Stimulated activated CD4-positive, alpha-beta T cell treated with anti-CD3 and anti-CD28 coated beads, Interleukin-12 subunit alpha, Interleukin-12 subunit beta, amount 100 ng/mL, for 24 hours (primary cell): ENCODE data around the gene GAL3ST1.
A peak's percentile ranks its signal among the peaks of the same experiment; 100 is the strongest.
"Not testable (repeated sequence)": the region's sequence is repeated elsewhere in the genome, so short reads cannot be mapped to it uniquely, and the experiment has no call there.

Experiments used
- DNase-seq, 2 experiments: peaks; one replicate each; pipeline ENCODE4 v3.0.0-alpha.2; 2020; ENCODE audit warnings: low read depth in 2 of 2

GAL3ST1 gene, protein sequence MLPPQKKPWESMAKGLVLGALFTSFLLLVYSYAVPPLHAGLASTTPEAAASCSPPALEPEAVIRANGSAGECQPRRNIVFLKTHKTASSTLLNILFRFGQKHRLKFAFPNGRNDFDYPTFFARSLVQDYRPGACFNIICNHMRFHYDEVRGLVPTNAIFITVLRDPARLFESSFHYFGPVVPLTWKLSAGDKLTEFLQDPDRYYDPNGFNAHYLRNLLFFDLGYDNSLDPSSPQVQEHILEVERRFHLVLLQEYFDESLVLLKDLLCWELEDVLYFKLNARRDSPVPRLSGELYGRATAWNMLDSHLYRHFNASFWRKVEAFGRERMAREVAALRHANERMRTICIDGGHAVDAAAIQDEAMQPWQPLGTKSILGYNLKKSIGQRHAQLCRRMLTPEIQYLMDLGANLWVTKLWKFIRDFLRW

DNA sequence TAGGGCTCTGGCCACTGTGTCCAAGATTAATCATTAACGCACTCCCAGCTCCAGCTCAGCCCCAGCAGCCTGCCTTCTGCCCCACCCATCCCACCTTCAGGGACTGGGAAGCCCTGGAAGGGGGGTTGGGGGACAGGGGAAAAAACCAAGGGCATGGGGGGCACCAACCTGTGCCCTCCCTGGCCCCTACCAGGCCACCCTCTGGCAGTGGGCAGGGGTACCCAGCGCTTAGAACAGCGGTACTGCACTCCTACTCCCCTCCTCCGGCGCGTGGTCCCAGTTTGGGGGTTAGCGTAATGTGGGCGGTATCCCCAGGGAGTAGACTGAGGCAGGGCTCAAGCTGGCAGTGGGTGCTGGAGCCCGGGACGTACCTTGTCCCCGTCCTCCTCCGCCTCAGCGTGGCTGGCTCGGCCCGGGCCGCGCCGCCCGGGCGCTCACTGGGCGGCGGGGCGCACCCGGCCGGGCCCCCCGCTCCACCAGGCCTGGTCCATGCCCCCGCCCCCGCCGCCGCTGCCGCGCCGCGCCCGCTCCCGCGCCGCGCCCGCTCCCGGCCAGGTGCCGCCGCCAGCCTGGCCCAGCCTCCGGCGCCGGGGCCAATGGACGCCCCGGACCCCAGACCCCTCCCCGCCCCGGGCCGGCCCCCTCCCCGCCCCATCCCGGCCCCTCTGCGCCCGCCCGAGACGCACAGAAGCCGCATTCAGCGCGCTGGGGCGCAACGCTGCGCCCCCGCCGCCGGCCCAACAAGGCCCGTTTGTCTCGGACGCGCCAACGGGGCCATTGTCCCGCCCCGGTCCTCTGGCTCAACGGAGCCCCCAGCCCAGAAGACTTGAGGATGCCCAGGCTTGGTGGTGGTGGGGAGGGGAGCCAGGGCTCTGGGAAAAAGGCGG, at the start of gene GAL3ST1:
TSS of gene GAL3ST1 (minus strand) at position 571 of the 887 bp plus-strand sequence. CDS start 17,273 bp downstream, outside the sequence.
- DNase-seq = no peak

DNA sequence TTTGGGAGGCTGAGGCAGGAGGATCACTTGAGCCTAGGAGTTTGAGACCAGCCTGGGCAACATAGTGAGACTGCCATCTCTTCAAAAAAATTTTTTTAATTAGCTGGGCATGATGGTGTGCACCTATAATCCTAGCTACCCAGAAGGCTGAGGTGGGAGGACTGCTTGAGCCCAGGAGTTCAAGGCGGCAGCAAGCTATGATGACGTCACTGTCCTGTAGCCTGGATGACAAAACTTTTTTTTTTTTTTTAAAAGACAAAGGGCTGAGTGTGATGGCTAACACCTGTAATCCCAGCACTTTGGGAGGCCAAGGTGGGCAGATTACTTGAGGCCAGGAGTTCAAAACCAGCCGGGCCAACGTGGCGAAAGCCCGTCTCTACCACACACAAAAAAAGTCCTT, 45.4 kb upstream of the GAL3ST1 start:
- not testable (repeated sequence) for DNase-seq

DNA sequence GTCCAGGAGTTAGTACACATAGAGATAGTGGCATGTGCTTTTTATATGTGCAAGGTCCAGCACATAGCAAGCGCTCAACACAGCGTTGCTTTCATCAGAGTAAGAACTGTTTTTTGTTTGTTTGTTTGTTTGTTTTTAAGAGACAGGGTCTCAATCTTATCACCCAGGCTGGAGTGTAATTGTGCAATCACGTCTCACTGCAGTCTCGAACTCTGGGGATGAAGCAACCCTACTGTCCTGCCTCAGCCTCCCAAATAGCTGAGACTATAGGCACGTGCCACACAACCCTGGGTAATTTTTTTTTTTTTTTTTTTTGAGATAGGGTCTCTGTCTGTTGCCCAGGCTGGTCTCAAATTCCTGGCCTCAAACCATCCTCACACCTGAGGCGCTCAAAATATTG, 43.4 kb upstream of the GAL3ST1 start:
- no peak for DNase-seq

DNA sequence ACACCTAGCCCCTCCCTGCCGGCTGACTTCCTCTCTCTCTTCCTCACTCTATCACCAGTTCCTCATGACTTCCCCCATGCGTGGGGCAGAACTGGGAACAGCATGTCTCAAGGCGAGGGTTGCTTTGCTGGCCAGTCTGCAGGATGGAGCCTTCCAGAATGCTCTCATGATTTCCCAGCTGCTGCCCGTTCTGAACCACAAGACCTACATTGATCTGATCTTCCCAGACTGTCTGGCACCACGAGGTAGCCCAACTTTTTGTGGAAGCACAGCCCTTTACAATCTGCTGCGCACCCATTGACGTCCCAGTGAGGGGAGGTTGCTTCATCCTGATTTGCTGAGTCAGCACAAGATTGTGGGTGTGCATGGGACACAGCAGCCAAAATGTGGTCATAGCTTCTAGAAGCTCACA, 41.1 kb upstream of the GAL3ST1 start:
- no peak for DNase-seq

DNA sequence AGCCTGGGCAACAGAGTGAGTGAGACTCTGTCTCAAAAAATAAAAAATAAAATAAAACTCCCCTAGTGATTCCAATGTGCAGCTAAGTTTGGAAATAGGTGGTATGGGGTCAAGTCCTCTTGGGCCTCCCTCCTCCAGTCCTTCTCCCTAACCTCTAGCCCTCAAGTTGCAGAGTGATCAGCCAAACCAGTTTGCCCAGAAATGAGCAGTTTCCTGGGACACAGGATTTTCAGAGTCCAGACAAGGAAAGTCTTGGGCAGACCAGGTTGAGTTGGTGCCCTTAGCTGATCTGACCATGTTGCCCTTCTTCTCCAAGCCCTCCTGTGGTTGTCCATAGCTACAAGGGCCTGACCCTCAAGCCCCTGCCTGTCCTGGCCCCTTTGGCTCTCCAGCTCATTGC, 40.4 kb upstream of the GAL3ST1 start:
- no peak for DNase-seq

DNA sequence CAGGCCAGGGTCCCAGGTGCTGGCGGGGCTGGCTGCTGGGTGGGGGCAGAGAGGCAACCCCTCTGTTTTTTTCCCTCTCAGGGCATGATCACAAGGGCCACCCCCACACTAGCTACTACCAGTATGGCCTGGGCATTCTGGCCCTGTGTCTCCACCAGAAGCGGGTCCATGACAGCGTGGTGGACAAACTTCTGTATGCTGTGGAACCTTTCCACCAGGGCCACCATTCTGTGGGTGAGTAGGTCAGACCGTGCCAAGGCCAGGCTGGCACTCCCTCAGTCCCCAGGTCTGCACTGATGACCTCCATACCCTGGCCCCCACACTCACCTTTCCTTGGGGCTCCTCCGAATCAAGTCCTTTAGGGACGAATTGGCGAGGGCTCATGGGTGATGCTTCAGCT, 39.8 kb upstream of the GAL3ST1 start:
- no peak for DNase-seq

DNA sequence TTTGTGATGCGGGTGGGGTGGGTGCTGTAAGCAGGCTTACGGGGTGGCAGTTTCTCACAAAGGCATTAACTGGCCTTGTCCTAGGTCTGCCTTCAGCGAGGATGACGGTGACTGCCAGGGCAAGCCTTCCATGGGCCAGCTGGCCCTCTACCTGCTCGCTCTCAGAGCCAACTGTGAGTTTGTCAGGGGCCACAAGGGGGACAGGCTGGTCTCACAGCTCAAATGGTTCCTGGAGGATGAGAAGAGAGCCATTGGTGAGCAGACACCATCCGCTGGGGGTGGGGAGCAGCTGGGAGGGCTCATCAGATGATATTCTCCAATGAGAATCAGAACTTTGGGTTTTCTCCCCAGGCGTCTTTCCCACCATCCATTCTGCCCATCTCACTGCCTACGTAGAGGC, 38.3 kb upstream of the GAL3ST1 start:
- no peak for DNase-seq

DNA sequence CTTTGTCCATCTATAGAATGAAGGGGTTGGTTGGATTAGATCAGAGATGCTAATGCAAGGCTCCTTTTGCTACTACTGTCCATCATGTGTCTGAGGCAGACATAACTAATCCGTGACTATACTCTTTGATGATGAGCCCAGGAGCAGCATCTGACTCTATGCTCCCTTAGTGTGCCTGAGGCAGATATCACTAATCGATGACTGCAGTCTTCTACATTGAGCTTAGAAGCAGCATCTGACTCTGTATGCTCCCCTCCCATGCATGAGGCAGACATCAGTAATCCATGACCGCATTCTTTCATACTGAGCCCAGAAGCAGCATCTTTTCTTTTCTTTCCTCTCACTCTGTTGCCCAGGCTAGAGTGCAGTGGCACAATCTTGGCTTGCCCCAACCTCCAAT, 36.7 kb upstream of the GAL3ST1 start:
- no peak for DNase-seq

DNA sequence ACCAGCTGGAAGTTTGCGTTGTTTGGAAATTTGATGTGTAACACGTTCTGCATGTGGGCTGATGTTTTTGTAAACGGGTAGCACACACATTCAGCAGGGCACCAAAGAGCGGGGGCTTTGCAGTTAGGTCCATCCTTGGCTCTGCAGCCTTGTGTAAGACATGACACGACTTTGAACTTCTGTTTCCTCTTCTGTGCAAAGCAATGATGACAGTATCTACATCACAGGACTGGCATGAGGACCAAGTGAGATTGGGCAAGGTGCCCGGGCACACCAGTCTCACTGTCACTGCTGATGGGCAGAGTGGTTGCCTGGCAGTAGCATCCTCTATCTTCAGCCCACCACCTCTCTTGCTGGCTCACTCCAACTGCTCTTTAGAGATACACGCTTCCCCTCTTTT, 35.8 kb upstream of the GAL3ST1 start:
- no peak for DNase-seq

DNA sequence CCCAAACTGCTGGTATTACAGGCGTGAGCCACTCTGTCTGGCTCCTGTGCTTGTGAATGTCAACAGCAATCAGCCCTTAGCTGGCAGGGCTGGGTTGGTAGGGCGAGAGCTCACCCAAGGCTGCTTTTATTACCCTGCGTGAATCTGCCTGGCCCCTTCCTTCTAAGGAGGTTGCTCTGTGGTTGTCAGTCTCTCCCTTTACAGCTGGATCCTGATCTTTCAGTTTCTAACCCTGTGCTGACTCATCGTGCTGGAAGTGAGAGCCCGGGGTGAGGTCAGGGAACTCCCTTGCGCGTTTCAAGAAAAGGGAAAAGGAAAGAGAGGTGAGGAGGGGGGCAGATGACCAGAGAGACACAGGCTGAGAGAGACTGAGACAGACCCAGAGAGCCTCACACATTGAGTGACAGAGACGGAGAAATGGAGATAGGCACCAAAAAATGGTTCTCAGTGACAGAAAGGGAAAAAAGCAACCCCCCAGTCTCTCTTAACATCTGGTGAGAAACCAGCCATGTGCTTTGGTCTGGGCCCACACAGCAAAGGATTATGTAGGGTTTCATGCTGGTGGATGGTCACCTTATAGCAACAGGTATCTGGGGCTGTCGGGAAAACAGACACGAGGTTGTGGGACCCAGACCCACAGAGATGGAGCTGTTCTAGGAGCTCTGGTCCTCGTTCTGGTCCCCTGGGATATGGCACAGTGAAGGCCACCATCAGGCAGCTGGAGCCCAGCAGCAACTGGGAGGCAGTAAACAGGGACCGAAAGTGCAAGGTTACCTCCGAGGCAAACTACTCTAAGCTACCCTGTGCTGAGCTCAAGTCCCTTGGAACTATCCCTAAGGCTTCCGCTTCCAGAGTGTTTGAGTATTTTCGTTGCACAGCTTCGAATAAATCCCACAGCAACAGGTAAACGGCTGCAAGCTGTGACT, 35.1 kb upstream of the GAL3ST1 start:
- DNase-seq = no peak

DNA sequence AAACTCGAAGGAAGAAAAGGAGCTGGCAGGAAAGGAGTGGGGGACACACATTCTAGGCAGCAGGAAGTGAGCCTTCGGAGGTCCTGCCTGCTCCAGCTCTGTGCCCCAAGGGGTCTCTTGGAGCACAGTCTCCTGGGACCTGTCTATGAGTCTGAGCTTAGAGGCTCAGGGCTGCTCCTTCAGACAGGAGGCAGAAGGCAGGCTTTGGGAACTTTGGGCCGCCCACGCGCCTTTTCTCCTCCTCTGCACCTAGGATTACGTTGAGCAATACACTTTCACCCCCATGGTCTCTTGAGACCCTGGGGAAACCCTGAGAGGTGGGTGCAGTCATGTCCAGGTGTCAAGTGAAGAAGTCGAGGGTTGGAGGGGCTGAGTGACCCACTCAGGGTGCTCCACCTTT, 33.5 kb upstream of the GAL3ST1 start:
- DNase-seq = no peak

DNA sequence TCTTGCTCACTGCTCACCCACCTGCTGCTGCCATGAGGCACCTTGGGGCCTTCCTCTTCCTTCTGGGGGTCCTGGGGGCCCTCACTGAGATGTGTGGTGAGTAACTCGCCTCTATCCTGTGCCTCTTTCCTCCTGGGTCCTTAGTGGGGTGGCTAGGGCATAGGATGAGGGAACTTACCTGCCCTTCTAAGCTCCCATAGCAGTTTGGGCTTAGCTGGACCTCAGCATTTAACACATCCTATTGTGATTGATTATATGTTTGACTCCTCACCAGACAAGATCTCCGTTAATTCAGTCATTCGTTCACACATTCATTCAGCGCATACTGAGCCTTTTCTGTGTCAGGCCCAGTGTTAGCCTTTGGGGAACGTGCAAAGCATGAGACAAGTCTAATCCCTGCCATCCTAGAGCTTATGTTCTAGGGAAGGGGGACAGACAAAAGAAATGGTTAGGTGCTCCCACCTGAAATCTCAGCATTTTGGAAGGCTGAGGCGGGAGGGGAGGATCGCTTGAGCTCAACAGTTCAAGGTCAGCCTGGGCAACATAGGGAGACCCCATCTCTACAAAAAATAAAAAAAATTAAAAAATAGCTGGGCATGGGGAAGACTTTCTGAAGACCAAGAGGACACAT, 33.0 kb upstream of the GAL3ST1 start:
- DNase-seq = no peak

DNA sequence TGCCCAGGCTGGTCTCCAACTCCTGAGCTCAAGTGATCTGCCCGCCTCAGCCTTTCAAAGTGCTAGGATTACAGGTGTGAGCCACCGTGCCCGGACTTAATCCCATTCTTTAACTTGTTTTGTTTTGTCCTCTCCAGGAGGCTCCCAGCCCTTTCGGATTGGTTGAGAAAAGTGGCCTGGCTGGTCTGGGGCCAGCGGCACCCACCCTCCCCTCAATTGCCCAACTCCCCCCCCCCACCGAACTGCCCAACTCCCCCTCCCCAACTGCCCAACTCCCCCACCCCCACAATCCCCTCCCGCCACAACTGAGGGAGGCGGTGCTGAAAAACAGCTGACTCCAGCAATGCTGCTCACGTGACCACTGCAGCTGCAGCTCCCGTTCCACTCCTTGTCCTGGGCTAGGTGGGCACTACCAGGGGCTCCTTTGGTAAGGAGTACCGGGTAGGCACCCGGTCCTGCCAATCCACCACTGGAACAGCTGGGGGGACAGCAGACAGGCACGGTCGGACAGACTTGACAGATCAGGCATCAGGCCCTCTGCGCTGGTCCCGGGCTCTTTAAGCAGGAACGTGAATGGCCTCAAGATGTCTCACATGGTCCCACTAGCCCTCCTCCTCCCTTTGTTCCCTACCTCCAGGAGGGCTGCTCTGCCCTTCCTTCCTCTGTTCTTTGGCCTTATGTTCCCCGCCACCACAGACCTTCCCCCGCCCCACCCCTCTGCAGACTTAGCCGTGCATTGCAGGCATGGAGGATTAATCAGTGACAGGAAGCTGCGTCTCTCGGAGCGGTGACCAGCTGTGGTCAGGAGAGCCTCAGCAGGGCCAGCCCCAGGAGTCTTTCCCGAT, 32.2 kb upstream of the GAL3ST1 start, which contains the start of gene TCN2:
TSS of gene TCN2 (plus strand) at position 720 of the 845 bp plus-strand sequence. CDS start 158 bp downstream, outside the sequence.
- peak in 1 of 2 experiments; percentile 32 for DNase-seq

DNA sequence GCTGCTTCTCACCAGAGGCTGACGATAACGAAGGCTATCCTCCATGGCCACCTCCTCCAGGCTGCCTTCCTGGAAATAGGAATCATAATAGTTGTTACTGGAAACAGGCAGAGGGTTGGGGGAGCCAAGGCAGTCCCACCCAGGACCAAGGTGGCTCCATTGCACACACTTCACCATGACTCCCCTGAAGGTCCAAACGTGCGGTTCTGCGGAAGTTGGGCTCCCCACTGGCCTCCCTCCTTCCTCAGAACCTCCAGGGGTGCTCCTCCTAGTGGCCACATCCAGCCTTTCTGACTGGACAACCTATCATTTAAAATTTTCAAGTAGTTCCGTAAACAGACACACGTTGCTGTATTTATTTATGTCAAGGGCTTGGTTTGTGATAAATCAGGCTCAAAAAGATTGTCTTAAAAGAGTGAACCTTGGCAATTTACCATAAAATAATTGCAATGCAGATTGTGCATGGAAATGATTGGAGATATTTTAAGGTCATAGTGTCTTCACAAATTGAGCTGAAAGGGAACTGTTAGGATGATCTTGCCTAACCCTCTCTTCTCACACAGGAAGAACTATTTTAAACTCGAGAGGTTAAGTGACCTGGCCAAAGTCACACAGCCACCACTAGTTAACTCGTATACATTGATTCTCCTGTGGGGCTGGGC, 31.1 kb upstream of the GAL3ST1 start:
- peak in 1 of 2 experiments; percentile 32 for DNase-seq

DNA sequence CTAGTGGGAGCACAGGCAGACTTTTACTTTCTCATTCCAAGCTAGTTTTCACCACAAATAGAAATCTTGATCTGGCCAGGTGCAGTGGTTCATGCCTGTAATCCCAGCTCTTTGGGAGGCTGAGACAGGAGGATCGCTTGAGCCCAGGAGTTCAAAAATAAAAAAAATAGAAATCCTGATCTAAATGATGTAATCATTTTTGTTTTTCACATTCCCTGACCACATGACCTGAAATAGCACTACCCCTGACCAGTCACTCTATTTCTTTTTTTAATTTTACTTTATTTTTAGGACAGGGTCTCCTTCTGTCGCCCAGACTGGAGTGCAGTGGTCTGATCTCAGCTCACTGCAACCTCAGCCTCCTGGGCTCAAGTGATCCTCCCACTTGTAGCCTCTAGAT, 30.3 kb upstream of the GAL3ST1 start:
- no peak for DNase-seq

DNA sequence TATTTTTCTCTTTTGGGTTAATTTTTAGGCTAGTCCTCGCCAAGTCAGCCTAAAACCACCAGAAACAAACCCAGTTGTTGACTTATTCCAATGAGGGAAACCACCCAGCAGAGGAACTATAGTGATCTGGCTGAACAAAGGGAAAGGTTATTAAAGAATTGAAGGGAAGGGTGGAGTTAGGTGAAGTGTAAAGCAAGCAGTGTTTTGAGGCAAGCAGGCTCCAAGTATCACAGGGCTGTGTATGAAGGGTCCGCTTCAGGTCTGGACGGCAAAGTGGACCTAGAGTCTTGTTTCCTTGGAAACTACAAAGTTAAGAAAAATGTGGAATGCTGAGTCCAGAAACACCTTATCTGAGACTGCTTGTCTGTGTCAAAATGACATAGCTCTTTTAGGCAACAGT, 29.3 kb upstream of the GAL3ST1 start:
- no peak for DNase-seq

DNA sequence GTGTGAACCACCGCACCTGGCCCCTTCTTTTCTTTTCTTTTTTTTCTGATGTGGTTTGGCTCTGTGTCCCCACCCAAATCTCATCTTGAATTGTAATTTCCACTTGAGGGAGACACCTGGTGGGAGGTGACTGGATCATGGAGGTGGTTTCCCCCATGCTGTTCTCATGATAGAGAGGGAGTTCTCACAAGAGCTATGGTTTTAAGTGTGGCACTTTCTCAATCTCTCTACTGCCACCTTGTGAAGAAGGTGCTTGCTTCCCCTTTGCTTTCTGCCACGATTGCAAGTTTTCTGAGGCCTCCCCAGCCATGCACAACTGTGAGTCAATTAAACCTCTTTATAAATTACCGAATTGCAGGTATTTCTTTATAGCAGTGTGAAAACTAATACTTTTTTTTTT, 27.6 kb upstream of the GAL3ST1 start:
- DNase-seq = no peak

DNA sequence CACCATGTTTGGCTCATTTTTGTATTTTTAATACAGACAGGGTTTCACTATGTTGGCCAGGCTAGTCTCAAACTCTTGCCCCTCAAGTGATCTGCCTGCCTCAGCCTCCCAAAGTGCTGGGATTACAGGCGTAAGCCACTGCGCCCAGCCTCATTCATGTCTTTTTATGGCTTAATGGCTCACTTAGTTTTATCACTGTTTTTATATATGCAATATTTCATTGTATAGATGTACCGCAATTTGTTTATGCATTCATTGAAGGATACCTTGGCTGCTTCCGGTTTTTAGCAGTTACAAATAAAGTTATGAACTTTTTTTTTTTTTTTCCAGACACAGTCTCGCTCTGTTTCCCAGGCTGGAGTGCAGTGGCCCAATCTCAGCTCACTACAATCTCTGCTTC, 27.0 kb upstream of the GAL3ST1 start:
- no peak for DNase-seq

DNA sequence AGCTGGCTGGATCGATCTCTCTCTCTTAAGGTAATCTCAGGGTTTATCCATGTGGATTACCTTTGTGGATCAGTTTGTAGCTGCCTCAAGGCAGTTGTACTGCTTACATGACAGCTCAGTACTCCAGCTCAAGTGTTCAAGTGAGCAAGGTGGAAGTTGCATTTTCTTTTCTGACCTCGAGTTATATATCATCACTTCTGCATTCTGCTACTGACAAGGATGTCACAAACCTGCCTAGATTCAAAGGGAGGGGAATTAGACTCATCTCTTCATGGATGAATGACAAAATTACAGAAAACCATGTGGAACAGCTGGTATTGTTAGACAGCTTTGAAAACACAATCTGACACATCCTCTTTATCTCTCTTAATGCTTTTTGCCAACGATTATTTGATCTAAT, 26.5 kb upstream of the GAL3ST1 start:
- no peak for DNase-seq

DNA sequence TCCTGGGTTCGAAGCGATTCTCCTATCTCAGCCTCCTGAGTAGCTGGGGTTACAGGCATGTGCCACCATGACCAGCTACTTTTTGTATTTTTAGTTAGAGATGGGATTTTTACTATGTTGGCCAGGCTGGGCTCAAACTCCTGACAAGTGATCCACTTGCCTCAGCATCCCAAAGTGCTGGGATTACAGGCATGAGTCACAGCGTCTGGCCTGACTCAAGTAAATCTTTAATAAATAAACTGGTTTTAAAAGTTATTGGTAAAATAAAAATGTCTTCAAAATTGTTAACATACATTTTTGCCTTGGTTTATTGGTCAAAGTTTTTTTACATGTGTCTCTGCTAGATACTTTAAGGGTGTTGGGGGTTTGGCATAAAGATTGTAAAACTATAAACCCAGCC, 24.5 kb upstream of the GAL3ST1 start:
- DNase-seq = no peak
